ENCODE results near the gene DNAJC16. TPM values are rescaled to one million over a fixed set of nuclear protein-coding genes. Genes with fewer than 3 reads are reported as not detected.

Gene DNAJC16
- total RNA-seq, 2 experiments from 2014 or later: 9.1 to 16.8 TPM

DNA sequence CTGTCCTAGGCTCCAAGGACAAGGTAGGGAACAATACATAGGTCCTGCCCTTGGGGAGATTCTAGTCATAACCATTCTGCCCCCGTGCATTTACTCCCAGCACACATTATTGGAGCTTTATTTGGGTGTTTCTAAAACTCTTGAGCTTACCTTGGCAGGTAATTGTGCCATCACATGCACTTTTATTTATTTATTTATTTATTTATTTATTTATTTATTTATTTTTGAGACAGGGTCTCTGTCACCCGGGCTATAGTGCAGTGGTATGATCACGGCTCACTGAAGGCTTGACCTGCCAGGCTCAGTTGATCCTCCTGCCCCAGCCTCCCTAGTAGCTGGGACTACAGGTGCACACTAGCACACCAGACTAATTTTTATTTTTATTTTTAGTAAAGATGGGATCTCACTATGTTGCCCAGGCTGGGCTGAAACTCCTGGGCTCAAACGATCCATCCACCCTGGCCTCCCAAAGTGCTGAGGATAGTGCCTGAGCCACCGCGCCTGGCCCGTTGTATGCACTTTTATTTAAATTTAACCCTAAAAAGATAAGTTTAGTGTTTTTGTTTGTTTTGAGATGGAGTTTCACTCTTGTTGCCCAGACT is 49.0 kb downstream of the DNAJC16 start:
- CTCF ChIA-PET (ENCODE audit: unreplicated experiment): interaction anchor here (0.5 kb wide), 1 partner anchor 470 kb away, joined by 4 read pairs; no protein-coding TSS in a partner anchor
- Histone ChIP-seq H3K27ac (ENCODE audit: low read depth, low read length, poor library complexity, severe bottlenecking) (no peak overlapping the region), H3K9me3 (ENCODE audit: low read length) (no peaks in the 10 kb centered on the region), H4K20me1 (ENCODE audit: insufficient read depth, low read length) (no peaks in the 10 kb centered on the region), H3K4me2 (ENCODE audit: low read length) (no peak overlapping the region), H3K9me2 (ENCODE audit: insufficient read depth, low read length) (no peaks in the 10 kb centered on the region), H3K36me3 (ENCODE audit: insufficient read depth, low read length) (peaks cover 3% of the 10 kb centered on the region; the same call in 1 of the 2 replicates), H2AFZ (ENCODE audit: low read length) (no peak overlapping the region), H3K4me3 (ENCODE audit: low read depth, low read length, poor library complexity, severe bottlenecking) (no peak overlapping the region), H3K79me2 (ENCODE audit: insufficient read depth, low read depth, low read length) (no peaks in the 10 kb centered on the region), H3K4me1 (ENCODE audit: insufficient read depth, low read length, poor library complexity, severe bottlenecking) (peaks cover 56% of the 10 kb centered on the region)
- intact Hi-C loops (cut with micrococcal nuclease; ENCODE audit: unreplicated experiment): no loop called here
- no peak for TF ChIP-seq EZH2phosphoT487 (IDR thresholded peaks at IDR 0.05; ENCODE audit: borderline replicate concordance, low read depth, low read length)
- TF ChIP-seq, protein P1, sequence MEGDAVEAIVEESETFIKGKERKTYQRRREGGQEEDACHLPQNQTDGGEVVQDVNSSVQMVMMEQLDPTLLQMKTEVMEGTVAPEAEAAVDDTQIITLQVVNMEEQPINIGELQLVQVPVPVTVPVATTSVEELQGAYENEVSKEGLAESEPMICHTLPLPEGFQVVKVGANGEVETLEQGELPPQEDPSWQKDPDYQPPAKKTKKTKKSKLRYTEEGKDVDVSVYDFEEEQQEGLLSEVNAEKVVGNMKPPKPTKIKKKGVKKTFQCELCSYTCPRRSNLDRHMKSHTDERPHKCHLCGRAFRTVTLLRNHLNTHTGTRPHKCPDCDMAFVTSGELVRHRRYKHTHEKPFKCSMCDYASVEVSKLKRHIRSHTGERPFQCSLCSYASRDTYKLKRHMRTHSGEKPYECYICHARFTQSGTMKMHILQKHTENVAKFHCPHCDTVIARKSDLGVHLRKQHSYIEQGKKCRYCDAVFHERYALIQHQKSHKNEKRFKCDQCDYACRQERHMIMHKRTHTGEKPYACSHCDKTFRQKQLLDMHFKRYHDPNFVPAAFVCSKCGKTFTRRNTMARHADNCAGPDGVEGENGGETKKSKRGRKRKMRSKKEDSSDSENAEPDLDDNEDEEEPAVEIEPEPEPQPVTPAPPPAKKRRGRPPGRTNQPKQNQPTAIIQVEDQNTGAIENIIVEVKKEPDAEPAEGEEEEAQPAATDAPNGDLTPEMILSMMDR (conservative IDR thresholded peaks at IDR 0.05; ENCODE audit: low read length): no peak
- DNase-seq (ENCODE audit: low spot score): no peak
- POLR2A ChIA-PET: no interaction called here
- BruUV-seq (replicated peaks): no TSS peak

- Histone ChIP-seq H3K9me2 (ENCODE audit: insufficient read depth, low read length) (no peaks in the 10 kb centered on the region), H3K9me3 (ENCODE audit: low read length) (no peaks in the 10 kb centered on the region), H3K79me2 (ENCODE audit: insufficient read depth, low read depth, low read length) (no peaks in the 10 kb centered on the region), H3K4me1 (ENCODE audit: insufficient read depth, low read length, poor library complexity, severe bottlenecking) (peaks cover 38% of the 10 kb centered on the region), H2AFZ (ENCODE audit: low read length) (no peak overlapping the region), H3K27ac (ENCODE audit: low read depth, low read length, poor library complexity, severe bottlenecking) (no peak overlapping the region), H3K36me3 (ENCODE audit: insufficient read depth, low read length) (no peaks in the 10 kb centered on the region), H4K20me1 (ENCODE audit: insufficient read depth, low read length) (no peaks in the 10 kb centered on the region), H3K4me2 (ENCODE audit: low read length) (no peak overlapping the region), H3K4me3 (ENCODE audit: low read depth, low read length, poor library complexity, severe bottlenecking) (no peak overlapping the region)
- ChIA-PET POLR2A (no interaction called here), CTCF (ENCODE audit: unreplicated experiment) (no interaction called here)
- no TSS peak for BruUV-seq (replicated peaks)
- TF ChIP-seq EZH2phosphoT487 (IDR thresholded peaks at IDR 0.05; ENCODE audit: borderline replicate concordance, low read depth, low read length): no peak
- TF ChIP-seq, protein P1 (conservative IDR thresholded peaks at IDR 0.05; ENCODE audit: low read length): no peak
- intact Hi-C loops (cut with micrococcal nuclease; ENCODE audit: unreplicated experiment): loop anchor here (2.0 kb wide), 1 partner anchor 51 kb away; the partner anchor contains the start of gene DNAJC16
- DNase-seq (ENCODE audit: low spot score): no peak
Measured at GRCh38 chr1:15577691-15578090, 51.0 kb downstream of the DNAJC16 start.

Measured in OCI-LY7 (cell line).